K562 treated with DMSO at 1 percent for 24 hours (cell line): ENCODE data around the gene BCAR1. TPM values are rescaled to one million over a fixed set of nuclear protein-coding genes. Genes with fewer than 3 reads are reported as not detected.

Experiments
- total RNA-seq: library from RNA; unstranded; fragments of 300-600 nt; gene quantifications from 2 replicates; pipeline ENCODE4 v1.2.3, GENCODE V29; 2022; ENCODE audit warnings: low read depth; ENCODE audit not compliant: insufficient read depth

Gene BCAR1, protein sequence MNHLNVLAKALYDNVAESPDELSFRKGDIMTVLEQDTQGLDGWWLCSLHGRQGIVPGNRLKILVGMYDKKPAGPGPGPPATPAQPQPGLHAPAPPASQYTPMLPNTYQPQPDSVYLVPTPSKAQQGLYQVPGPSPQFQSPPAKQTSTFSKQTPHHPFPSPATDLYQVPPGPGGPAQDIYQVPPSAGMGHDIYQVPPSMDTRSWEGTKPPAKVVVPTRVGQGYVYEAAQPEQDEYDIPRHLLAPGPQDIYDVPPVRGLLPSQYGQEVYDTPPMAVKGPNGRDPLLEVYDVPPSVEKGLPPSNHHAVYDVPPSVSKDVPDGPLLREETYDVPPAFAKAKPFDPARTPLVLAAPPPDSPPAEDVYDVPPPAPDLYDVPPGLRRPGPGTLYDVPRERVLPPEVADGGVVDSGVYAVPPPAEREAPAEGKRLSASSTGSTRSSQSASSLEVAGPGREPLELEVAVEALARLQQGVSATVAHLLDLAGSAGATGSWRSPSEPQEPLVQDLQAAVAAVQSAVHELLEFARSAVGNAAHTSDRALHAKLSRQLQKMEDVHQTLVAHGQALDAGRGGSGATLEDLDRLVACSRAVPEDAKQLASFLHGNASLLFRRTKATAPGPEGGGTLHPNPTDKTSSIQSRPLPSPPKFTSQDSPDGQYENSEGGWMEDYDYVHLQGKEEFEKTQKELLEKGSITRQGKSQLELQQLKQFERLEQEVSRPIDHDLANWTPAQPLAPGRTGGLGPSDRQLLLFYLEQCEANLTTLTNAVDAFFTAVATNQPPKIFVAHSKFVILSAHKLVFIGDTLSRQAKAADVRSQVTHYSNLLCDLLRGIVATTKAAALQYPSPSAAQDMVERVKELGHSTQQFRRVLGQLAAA
- 36.5 and 37.7 TPM in 2 replicates for total RNA-seq

DNA sequence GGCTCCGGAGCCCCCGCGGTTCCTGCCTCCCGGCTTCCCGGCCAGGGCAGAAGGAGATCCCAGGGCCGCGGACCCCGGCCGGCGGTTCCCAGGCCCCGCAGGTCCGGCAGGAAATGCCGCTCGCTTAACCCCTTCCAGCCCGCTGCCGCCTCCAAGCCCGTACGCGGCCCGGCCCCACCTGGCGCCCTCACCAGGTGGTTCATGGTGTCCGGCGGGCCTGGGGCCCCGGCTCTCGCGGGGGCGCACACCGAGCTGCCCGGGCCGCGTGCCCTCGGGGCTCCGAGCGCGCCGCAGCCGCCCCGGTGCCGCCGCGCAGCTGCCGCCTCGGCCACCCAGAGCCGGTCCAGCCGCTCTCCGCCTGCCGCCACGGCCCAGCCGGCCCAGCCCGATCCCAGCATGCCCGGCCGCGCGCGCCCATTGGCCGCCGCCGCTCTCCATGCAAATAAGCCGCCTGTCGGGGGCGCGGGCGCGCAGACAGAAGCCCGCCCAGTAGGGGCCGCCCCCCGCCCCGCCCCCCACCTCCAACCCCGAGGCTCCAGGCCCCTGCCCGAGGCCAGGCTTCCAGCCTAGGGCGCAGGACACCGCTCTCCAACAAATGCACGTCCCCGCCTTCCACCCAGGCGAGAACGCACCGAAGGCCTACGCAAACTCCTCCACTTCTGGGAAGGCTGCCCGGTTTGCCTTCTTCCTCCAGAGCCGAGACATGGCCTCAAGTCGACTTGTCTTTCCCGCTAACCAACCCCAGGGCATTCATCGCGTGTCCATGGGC lies at the start of gene BCAR1:
TSS of gene BCAR1 (minus strand) at position 345 of the 769 bp plus-strand sequence. CDS start at position 203, 142 bp downstream.

DNA sequence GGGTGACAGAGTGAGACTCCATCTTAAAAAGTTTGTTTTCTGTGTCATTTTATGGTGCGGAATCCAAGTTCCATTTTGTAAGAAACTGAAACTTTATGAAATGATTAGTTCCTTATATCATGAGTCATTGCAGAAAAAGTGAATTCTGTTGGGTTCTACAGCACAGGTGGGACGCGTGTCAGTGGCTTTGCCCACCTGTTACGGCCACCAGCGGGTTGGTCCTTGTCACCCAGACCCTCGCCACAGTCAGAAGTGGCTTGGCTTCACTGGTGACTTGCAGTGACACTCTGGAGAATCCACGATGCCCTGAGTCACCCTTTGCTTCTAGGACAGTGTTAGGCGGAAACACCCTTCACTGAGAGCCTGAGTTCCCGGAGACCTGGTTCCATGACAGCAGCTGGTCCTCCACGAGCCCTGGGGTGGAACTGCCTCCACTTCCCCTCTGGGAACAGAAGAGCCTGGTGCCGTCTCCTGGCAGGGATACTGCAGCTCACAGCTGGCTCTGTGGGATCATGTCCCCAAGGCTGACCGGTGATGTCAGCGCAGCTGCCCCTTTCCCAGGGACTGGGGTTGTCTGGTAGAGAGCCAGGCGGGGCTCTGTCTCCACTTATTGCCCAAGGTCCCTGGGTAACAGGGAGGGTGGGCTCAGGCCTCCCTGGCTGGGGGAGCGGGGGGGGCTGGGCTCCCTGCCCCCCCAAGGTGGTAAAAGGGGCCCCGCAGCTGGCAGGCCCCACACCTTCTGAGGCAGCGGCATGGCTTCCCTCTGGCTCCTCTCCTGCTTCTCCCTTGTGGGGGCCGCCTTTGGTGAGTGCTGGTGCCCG lies 33.0 kb downstream of the BCAR1 start, which contains the start of gene CTRB1:
TSS of gene CTRB1 (plus strand) at position 733 of the 821 bp plus-strand sequence. CDS start at position 753, 20 bp downstream.

DNA sequence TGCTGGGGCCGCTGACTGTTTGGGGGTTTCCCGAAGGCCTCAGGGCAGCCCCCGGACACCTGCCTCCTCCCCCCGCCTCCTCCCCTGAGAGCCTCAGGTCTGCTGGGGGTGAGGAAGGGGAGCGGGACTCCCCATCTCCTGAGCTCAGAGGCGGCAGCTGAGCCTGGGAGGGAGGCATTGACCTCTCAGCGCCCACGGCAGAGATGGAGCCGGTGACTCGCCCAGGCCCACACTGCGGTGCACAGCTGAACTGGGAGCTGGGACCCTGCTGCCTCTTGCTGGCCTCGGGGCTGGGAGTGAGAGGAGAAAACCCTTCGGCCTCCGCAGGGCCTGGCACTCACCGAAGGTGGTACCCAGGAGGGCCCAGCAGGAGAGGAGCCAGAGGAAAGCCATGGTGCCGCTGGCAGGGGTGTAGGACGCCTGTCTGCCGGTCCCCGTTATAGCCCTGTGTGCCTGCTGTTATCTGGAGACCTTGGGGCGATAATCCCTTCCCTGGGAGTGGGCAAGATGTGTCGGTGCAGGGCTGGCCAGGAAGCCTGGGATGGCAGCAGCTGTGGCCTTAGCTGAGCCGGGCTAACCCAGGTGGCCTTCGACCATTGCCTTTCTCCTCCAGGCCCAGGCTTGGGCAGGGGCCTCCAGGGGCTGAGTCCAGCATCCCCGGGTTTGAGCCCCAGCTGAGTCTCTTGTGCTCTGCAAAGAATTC lies 44.5 kb downstream of the BCAR1 start, which contains the start of gene CTRB2:
TSS of gene CTRB2 (minus strand) at position 413 of the 703 bp plus-strand sequence. CDS start at position 393, 20 bp downstream.

Other genes with a start within 250 kb of the BCAR1 start
- 0.39 and 0.53 TPM in 2 replicates for gene LDHD, start 134.8 kb downstream of the BCAR1 start, total RNA-seq
- gene ZFP1, start 103.1 kb downstream of the BCAR1 start, total RNA-seq, result 4.1 and 9.6 TPM in 2 replicates
- not detected in 2 replicates for gene CTRB2, start 44.5 kb downstream of the BCAR1 start, total RNA-seq
- not detected in 2 replicates for gene CTRB1, start 32.6 kb downstream of the BCAR1 start, total RNA-seq
- 16.5 and 21.6 TPM in 2 replicates for gene CFDP1, start 181.9 kb upstream of the BCAR1 start, total RNA-seq
- 19.0 and 21.7 TPM in 2 replicates for gene TMEM170A, start 213.1 kb upstream of the BCAR1 start, total RNA-seq
- gene CHST6, start 243.8 kb upstream of the BCAR1 start, total RNA-seq, result not detected in 2 replicates